ENCODE data around the gene TLR10. TPM values are rescaled to one million over a fixed set of nuclear protein-coding genes. Genes with fewer than 3 reads are reported as not detected.
A peak's percentile ranks its signal among the peaks of the same experiment; 100 is the strongest.

TLR10 gene
- total RNA-seq, 1 donor from 2014 or later: 0.98 TPM

GRCh38 chr4:38730830-38731646 is 51.8 kb downstream of the TLR10 start:
- DNase-seq (ENCODE audit: low spot score): peak; percentile 88

GRCh38 chr4:38730493-38730829 is 52.3 kb downstream of the TLR10 start:
- no peak for DNase-seq (ENCODE audit: low spot score)

GRCh38 chr4:38728631-38729141 is 54.1 kb downstream of the TLR10 start:
- peak; percentile 58 for DNase-seq (ENCODE audit: low spot score)

- DNase-seq (ENCODE audit: low spot score): no peak
Measured at GRCh38 chr4:38724475-38724808, 58.3 kb downstream of the TLR10 start.

GRCh38 chr4:38723726-38724474 is 58.9 kb downstream of the TLR10 start:
- no peak for DNase-seq (ENCODE audit: low spot score)

- DNase-seq (ENCODE audit: low spot score): no peak
Measured at GRCh38 chr4:38723114-38723513, 59.7 kb downstream of the TLR10 start.

Other genes with a start within 250 kb of the TLR10 start
- 81.0 TPM for gene KLF3, start 118.8 kb downstream of the TLR10 start, total RNA-seq
- gene TLR1, start 21.8 kb upstream of the TLR10 start, total RNA-seq: 16.6 TPM
- gene TLR6, start 73.8 kb upstream of the TLR10 start, total RNA-seq: 4.3 TPM
- 80.6 TPM for gene FAM114A1, start 84.8 kb upstream of the TLR10 start, total RNA-seq
- 3.3 TPM for gene TMEM156, start 249.4 kb upstream of the TLR10 start, total RNA-seq

All from mucosa of gallbladder (tissue), 1 donor.